ENCODE results near the gene NT5C.

NT5C gene

DNA sequence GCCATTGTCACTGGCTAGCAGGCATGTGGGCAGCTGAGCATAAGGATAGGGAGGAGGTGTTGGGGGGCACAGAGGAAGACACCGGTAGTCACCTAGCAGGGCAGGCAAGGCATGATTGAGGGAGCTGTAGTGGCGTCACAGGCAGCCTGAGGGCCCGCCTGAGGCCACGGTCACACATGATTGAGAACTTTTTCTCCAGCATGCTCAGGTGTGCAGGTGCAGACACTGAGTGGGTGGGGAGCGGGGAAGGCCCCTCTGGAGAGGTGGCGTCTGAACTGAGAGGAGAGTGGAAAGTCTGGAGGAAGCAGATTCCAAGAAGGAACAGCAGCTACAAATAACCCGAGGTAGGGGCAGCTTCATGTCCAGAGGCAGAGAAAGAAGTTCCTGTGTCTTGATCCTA lies 32.7 kb downstream of the NT5C start:
- Histone ChIP-seq H3F3A (ENCODE audit: control insufficient read depth, insufficient read depth) (no peaks in the 10 kb centered on the region), H4K20me1 (ENCODE audit: control insufficient read depth, insufficient read depth, low read depth, low read length) (no peaks in the 10 kb centered on the region), H3K36me3 (ENCODE audit: control insufficient read depth, low read length) (no peaks in the 10 kb centered on the region), H3K9me3 (ENCODE audit: control insufficient read depth, insufficient read depth, low read length) (no peaks in the 10 kb centered on the region), H3K4me1 (ENCODE audit: control insufficient read depth, low read length) (peaks cover 21% of the 10 kb centered on the region), H3K27me3 (ENCODE audit: control insufficient read depth, low read length) (peaks cover 10% of the 10 kb centered on the region; the same call in 1 of the 2 replicates), H3K27ac (ENCODE audit: low read depth, low read length) (no peak overlapping the region), H3K9me2 (replicated peaks; ENCODE audit: control insufficient read depth, low read length) (no peaks in the 10 kb centered on the region), H3K4me2 (ENCODE audit: low read length) (no peak overlapping the region), H3K4me3 (ENCODE audit: low read length) (no peak overlapping the region), H3K79me2 (ENCODE audit: control insufficient read depth, low read length) (no peaks in the 10 kb centered on the region)
- TF ChIP-seq EZH2phosphoT487 (IDR thresholded peaks at IDR 0.05; ENCODE audit: borderline replicate concordance, low read length), result no peak
- TF ChIP-seq, protein P1, sequence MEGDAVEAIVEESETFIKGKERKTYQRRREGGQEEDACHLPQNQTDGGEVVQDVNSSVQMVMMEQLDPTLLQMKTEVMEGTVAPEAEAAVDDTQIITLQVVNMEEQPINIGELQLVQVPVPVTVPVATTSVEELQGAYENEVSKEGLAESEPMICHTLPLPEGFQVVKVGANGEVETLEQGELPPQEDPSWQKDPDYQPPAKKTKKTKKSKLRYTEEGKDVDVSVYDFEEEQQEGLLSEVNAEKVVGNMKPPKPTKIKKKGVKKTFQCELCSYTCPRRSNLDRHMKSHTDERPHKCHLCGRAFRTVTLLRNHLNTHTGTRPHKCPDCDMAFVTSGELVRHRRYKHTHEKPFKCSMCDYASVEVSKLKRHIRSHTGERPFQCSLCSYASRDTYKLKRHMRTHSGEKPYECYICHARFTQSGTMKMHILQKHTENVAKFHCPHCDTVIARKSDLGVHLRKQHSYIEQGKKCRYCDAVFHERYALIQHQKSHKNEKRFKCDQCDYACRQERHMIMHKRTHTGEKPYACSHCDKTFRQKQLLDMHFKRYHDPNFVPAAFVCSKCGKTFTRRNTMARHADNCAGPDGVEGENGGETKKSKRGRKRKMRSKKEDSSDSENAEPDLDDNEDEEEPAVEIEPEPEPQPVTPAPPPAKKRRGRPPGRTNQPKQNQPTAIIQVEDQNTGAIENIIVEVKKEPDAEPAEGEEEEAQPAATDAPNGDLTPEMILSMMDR (IDR thresholded peaks at IDR 0.05; ENCODE audit: low read depth, low read length, poor library complexity, severe bottlenecking), result no peak

DNA sequence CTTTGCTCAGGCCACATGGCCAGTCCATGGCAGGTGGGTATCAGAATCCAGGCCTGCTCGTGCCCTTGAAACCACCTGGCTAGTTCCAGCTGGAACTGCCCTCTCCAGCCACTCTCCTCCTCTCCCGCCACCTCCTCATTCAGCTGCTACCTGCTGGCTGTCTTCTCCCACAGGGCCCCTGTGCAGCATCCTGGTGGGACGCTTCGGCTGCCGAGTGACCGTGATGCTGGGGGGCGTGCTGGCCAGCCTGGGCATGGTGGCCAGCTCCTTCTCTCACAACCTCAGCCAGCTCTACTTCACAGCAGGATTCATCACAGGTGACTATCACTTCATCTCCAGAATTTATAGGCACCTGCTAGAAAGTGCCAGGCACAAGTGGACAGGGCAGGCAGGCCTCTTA lies 33.7 kb downstream of the NT5C start:
- Histone ChIP-seq H4K20me1 (ENCODE audit: control insufficient read depth, insufficient read depth, low read depth, low read length) (no peaks in the 10 kb centered on the region), H3K4me3 (ENCODE audit: low read length) (no peak overlapping the region), H3K4me1 (ENCODE audit: control insufficient read depth, low read length) (peaks cover 21% of the 10 kb centered on the region), H3K27ac (ENCODE audit: low read depth, low read length) (no peak overlapping the region), H3K36me3 (ENCODE audit: control insufficient read depth, low read length) (no peaks in the 10 kb centered on the region), H3K79me2 (ENCODE audit: control insufficient read depth, low read length) (no peaks in the 10 kb centered on the region), H3F3A (ENCODE audit: control insufficient read depth, insufficient read depth) (no peaks in the 10 kb centered on the region), H3K27me3 (ENCODE audit: control insufficient read depth, low read length) (peaks cover 9% of the 10 kb centered on the region; the same call in 1 of the 2 replicates), H3K9me3 (ENCODE audit: control insufficient read depth, insufficient read depth, low read length) (no peaks in the 10 kb centered on the region), H3K9me2 (replicated peaks; ENCODE audit: control insufficient read depth, low read length) (no peaks in the 10 kb centered on the region), H3K4me2 (ENCODE audit: low read length) (no peak overlapping the region)
- TF ChIP-seq, protein P1 (IDR thresholded peaks at IDR 0.05; ENCODE audit: low read depth, low read length, poor library complexity, severe bottlenecking), result no peak
- no peak for TF ChIP-seq EZH2phosphoT487 (IDR thresholded peaks at IDR 0.05; ENCODE audit: borderline replicate concordance, low read length)

DNA sequence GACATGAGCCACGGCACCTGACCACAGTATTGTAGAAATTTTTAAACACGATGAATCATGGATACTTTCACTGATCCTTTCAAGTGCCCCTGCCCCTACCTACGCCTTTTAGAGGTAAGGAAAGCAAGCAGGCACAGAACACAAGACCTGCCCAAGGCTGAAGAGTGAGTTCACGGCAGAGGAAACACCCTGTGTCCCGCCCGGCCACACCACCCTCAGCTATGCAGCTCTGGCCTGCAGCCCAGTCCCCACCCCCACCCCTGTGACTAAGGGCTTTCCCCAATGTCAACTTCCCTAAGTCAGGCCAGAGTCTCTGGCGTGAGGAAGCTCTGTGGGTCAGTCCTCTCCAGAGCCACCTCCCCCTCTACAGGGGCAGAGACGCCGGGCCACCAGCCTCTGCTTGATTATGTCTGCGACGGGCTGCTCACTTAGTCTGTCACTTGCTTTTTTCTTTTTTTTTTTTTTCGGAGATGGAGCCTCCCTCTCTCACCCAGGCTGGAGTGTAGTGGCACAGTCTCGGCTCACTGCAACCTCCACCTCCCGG lies 35.4 kb downstream of the NT5C start:
- no peak overlapping the region for H3K27ac ChIP-seq (ENCODE audit: low read depth, low read length)
- H3K27me3 ChIP-seq (ENCODE audit: control insufficient read depth, low read length), result peaks cover 8% of the 10 kb centered on the region; the same call in 1 of the 2 replicates
- no peaks in the 10 kb centered on the region for H3F3A ChIP-seq (ENCODE audit: control insufficient read depth, insufficient read depth)
- no peaks in the 10 kb centered on the region for H3K36me3 ChIP-seq (ENCODE audit: control insufficient read depth, low read length)
- no peak for TF ChIP-seq EZH2phosphoT487 (IDR thresholded peaks at IDR 0.05; ENCODE audit: borderline replicate concordance, low read length)
- TF ChIP-seq, protein P1 (IDR thresholded peaks at IDR 0.05; ENCODE audit: low read depth, low read length, poor library complexity, severe bottlenecking), result no peak
- H3K79me2 ChIP-seq (ENCODE audit: control insufficient read depth, low read length), result no peaks in the 10 kb centered on the region
- H3K4me1 ChIP-seq (ENCODE audit: control insufficient read depth, low read length), result peaks cover 8% of the 10 kb centered on the region; the same call in 1 of the 2 replicates
- H3K9me2 ChIP-seq (replicated peaks; ENCODE audit: control insufficient read depth, low read length), result no peaks in the 10 kb centered on the region
- no peak overlapping the region for H3K4me3 ChIP-seq (ENCODE audit: low read length)
- H4K20me1 ChIP-seq (ENCODE audit: control insufficient read depth, insufficient read depth, low read depth, low read length), result no peaks in the 10 kb centered on the region
- no peaks in the 10 kb centered on the region for H3K9me3 ChIP-seq (ENCODE audit: control insufficient read depth, insufficient read depth, low read length)
- no peak overlapping the region for H3K4me2 ChIP-seq (ENCODE audit: low read length)

Data from DOHH2 (cell line).